OCI-LY7 (cell line): ENCODE results near the gene SAMD10. TPM values are rescaled to one million over a fixed set of nuclear protein-coding genes. Genes with fewer than 3 reads are reported as not detected.

ENCODE experiments used
- BruUV-seq: library from RNA; stranded (reverse); fragments of 400-500 nt; replicated peaks from 2 replicates; lab custom pipeline; 2021; lab: Mats Ljungman, UMichigan
- CTCF ChIA-PET: fragments of 300-600 bp; sonication (Branson Sonifier 250); formaldehyde crosslinking; loops from one replicate; lab custom pipeline; 2022; ENCODE audit warnings: antibody characterized with exemption; ENCODE audit not compliant: unreplicated experiment; lab: Charles Lee
- POLR2A ChIA-PET: fragments of 300-600 bp; sonication (Branson Sonifier 250); formaldehyde crosslinking; loops from one replicate; lab custom pipeline; 2022; ENCODE audit warnings: antibody characterized with exemption; lab: Charles Lee
- DNase-seq: peaks from one replicate; pipeline ENCODE4 v3.0.0-alpha.2; 2015; ENCODE audit warnings: low spot score
- H2AFZ ChIP-seq: fragments of 200-600 bp; sonication (generic), shearing (Covaris generic); 2 replicates; pipeline ENCODE4 v1.6.1; 2014; ENCODE audit warnings: mild to moderate bottlenecking, antibody characterized with exemption, low read length, moderate library complexity
- H3K27ac ChIP-seq: fragments of 200-600 bp; sonication (generic); 2 replicates; pipeline ENCODE4 v1.5.1; 2014; ENCODE audit warnings: mixed run types, low read depth, mild to moderate bottlenecking, moderate library complexity, low read length, inconsistent platforms; ENCODE audit not compliant: poor library complexity, severe bottlenecking
- H3K36me3 ChIP-seq: fragments of 200-600 bp; sonication (generic); 2 replicates; pipeline ENCODE4 v1.6.1; 2014; ENCODE audit warnings: mild to moderate bottlenecking, antibody characterized with exemption, low read length, moderate library complexity, mixed read lengths; ENCODE audit not compliant: insufficient read depth
- H3K4me1 ChIP-seq: fragments of 200-600 bp; sonication (generic); 2 replicates; pipeline ENCODE4 v1.5.1; 2014; ENCODE audit warnings: mild to moderate bottlenecking, low read length; ENCODE audit not compliant: insufficient read depth, poor library complexity, severe bottlenecking
- H3K4me2 ChIP-seq: fragments of 200-600 bp; sonication (generic); 2 replicates; pipeline ENCODE4 v1.6.1; 2014; ENCODE audit warnings: mild to moderate bottlenecking, low read length
- H3K4me3 ChIP-seq: fragments of 200-600 bp; sonication (generic); 2 replicates; pipeline ENCODE4 v1.5.1; 2014; ENCODE audit warnings: mild to moderate bottlenecking, low read depth, low read length; ENCODE audit not compliant: poor library complexity, severe bottlenecking
- H3K79me2 ChIP-seq: fragments of 200-600 bp; sonication (generic); 2 replicates; pipeline ENCODE4 v1.6.1; 2016; ENCODE audit warnings: low read depth, mild to moderate bottlenecking, low read length, moderate library complexity, mixed read lengths; ENCODE audit not compliant: insufficient read depth
- H3K9me2 ChIP-seq: fragments of 200-600 bp; sonication (generic); 2 replicates; pipeline ENCODE4 v1.6.1; 2016; ENCODE audit warnings: mild to moderate bottlenecking, low read length, mixed read lengths; ENCODE audit not compliant: insufficient read depth
- H3K9me3 ChIP-seq: fragments of 200-600 bp; sonication (generic); 2 replicates; pipeline ENCODE4 v1.6.1; 2014; ENCODE audit warnings: mild to moderate bottlenecking, mixed run types, low read length, mixed read lengths
- H4K20me1 ChIP-seq: fragments of 200-600 bp; sonication (generic); 2 replicates; pipeline ENCODE4 v1.6.1; 2014; ENCODE audit warnings: mild to moderate bottlenecking, antibody characterized with exemption, low read length, moderate library complexity, mixed read lengths; ENCODE audit not compliant: insufficient read depth
- EZH2phosphoT487 ChIP-seq: fragments of 200-600 bp; sonication (generic); IDR thresholded peaks from 2 replicates; pipeline ENCODE4 v1.6.1; 2018; ENCODE audit warnings: low read depth, borderline replicate concordance, mild to moderate bottlenecking, mixed run types, antibody characterized with exemption, low read length, moderate library complexity, mixed read lengths
- intact Hi-C: fragments of 100-400 bp; cut with micrococcal nuclease; formaldehyde crosslinking; loops from one replicate; pipeline ENCODE4 v1.10.0; 2022; ENCODE audit not compliant: unreplicated experiment
- total RNA-seq, 2 experiments: library from RNA; depleted of rRNA in 1 of 2; stranded (reverse); fragments of >200 nt in 1 of 2; shearing (Covaris generic) in 1 of 2; gene quantifications; 2 replicates each; pipeline ENCODE4 v1.2.3, GENCODE V29; 2014 to 2022
- TF ChIP-seq, protein P1 (sequence below): fragments of 200-600 bp; sonication (generic); conservative IDR thresholded peaks from 2 replicates; pipeline ENCODE4 v1.5.1; 2014; ENCODE audit warnings: mild to moderate bottlenecking, antibody characterized with exemption, low read length, moderate library complexity, mixed read lengths

SAMD10 gene
- total RNA-seq, 2 experiments from 2014 or later, result 11.9 to 12.0 TPM

DNA sequence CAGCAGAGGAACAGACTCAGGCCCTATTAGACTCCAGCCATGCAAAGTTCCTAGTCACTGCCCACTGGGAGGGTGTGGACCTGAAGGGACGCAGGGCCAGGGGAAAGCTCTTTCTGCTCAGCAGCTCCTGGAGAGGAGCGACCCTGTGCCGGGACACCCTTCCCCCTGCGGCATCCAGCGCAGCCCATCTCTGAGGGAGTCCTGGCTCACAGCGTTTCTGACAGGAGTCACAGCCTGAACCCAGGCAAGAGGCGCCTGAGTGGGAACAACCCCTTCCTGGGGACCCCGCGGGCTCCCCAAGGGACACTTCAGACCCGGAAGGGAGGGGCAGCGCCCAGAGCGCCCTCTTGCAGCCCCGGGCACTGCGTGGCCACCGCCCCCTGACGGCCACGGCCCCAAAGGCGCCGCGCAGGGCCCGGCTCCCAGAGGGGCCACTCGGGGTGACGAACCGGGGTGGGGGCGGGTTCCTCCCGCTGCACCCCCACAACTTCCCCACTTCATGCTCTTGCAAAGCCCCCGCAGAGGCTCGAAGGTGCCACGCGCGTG, 24.1 kb downstream of the SAMD10 start:
- intact Hi-C loops, result no loop called here
- CTCF ChIA-PET, result no interaction called here

DNA sequence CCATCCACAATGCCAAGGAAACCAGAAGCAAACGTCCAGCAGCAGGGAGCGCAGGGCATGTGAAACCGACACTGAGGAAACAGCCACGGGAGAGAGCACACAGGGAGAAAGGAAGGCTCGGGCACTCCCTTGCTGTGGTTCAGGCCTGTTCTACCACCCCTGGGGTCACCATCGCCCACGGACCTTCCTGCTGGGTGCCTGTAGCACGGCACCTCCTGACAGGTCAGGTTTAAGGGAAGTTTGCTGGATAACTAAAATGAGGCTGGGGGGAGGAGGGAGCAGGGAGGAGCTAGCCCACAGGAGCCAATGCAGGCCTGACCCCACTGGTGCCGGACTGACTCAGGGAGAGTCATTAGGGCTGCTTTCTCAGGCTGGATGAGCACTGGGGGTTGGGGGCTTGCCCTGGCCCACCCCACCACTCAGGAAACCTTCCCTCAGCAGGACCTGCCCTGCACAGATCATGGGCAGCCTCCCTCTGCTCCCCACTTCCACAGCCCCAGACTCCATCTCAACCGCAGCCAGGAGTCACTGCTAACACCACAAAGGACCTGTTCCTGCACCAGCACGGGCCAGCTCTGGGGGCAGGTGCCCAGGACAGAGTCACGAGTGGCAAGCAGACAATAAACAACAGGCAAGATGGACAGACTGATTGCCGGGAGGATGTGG, 25.5 kb downstream of the SAMD10 start:
- no peak overlapping the region for H2AFZ ChIP-seq
- POLR2A ChIA-PET, result no interaction called here

More for the DNA sequence above, 24.1 kb downstream of the SAMD10 start:
- DNase-seq, result peak; percentile 34
- Histone ChIP-seq H3K27ac (peak overlapping the region; percentile 48), H3K9me2 (no peaks in the 10 kb centered on the region), H3K4me1 (peaks cover 28% of the 10 kb centered on the region), H2AFZ (peak overlapping the region; percentile 56; the same call in 1 of the 2 replicates), H3K4me2 (peak overlapping the region; percentile 83), H3K4me3 (peak overlapping the region; percentile 86), H3K79me2 (peaks cover 27% of the 10 kb centered on the region; the same call in 1 of the 2 replicates), H3K36me3 (no peaks in the 10 kb centered on the region; the same call in 1 of the 2 replicates), H4K20me1 (no peaks in the 10 kb centered on the region), H3K9me3 (no peaks in the 10 kb centered on the region)
- BruUV-seq, result no TSS peak
- TF ChIP-seq, protein P1, sequence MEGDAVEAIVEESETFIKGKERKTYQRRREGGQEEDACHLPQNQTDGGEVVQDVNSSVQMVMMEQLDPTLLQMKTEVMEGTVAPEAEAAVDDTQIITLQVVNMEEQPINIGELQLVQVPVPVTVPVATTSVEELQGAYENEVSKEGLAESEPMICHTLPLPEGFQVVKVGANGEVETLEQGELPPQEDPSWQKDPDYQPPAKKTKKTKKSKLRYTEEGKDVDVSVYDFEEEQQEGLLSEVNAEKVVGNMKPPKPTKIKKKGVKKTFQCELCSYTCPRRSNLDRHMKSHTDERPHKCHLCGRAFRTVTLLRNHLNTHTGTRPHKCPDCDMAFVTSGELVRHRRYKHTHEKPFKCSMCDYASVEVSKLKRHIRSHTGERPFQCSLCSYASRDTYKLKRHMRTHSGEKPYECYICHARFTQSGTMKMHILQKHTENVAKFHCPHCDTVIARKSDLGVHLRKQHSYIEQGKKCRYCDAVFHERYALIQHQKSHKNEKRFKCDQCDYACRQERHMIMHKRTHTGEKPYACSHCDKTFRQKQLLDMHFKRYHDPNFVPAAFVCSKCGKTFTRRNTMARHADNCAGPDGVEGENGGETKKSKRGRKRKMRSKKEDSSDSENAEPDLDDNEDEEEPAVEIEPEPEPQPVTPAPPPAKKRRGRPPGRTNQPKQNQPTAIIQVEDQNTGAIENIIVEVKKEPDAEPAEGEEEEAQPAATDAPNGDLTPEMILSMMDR, result peak; percentile 52
- no peak for TF ChIP-seq EZH2phosphoT487
- POLR2A ChIA-PET, result no interaction called here

More for the DNA sequence above, 25.5 kb downstream of the SAMD10 start:
- Histone ChIP-seq H3K27ac (no peak overlapping the region), H3K4me2 (peak overlapping the region; percentile 83; the same call in 1 of the 2 replicates), H3K4me1 (peaks cover 41% of the 10 kb centered on the region), H3K4me3 (no peak overlapping the region), H3K36me3 (no peaks in the 10 kb centered on the region; the same call in 1 of the 2 replicates), H4K20me1 (no peaks in the 10 kb centered on the region), H3K9me3 (no peaks in the 10 kb centered on the region), H3K9me2 (no peaks in the 10 kb centered on the region), H3K79me2 (peaks cover 31% of the 10 kb centered on the region; the same call in 1 of the 2 replicates)
- CTCF ChIA-PET, result no interaction called here
- no peak for DNase-seq
- BruUV-seq, result no TSS peak
- TF ChIP-seq, protein P1, result no peak
- no peak for TF ChIP-seq EZH2phosphoT487
- intact Hi-C loops, result no loop called here
